ENCODE measurements around the gene PNPLA5.

DNA sequence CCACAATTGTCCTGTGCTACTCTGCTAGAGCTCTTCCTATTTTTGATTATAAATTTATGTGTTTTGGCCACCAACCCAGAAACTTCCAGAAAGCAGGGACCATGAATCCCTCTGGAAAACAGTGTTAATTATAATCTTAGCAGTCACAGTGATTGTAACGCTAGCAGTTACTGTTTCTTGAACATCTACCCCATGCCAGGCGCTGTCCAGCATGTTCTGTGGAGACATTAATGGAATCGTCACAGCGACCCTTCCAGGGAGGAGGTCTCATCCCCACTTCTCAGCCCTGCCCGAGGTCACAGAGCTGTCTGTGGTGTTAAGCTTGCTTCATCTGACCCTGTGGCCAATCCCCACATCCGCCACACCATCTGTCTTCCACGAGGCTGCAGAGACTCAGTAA is 13.9 kb upstream of the PNPLA5 start:
- no peak for TF ChIP-seq POLR2A (IDR thresholded peaks at IDR 0.05)
- TF ChIP-seq, protein P1, sequence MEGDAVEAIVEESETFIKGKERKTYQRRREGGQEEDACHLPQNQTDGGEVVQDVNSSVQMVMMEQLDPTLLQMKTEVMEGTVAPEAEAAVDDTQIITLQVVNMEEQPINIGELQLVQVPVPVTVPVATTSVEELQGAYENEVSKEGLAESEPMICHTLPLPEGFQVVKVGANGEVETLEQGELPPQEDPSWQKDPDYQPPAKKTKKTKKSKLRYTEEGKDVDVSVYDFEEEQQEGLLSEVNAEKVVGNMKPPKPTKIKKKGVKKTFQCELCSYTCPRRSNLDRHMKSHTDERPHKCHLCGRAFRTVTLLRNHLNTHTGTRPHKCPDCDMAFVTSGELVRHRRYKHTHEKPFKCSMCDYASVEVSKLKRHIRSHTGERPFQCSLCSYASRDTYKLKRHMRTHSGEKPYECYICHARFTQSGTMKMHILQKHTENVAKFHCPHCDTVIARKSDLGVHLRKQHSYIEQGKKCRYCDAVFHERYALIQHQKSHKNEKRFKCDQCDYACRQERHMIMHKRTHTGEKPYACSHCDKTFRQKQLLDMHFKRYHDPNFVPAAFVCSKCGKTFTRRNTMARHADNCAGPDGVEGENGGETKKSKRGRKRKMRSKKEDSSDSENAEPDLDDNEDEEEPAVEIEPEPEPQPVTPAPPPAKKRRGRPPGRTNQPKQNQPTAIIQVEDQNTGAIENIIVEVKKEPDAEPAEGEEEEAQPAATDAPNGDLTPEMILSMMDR (IDR thresholded peaks at IDR 0.05), result no peak

Data from sigmoid colon (tissue), 3 donors.